ENCODE data around the gene DPM3.

Gene DPM3

DNA sequence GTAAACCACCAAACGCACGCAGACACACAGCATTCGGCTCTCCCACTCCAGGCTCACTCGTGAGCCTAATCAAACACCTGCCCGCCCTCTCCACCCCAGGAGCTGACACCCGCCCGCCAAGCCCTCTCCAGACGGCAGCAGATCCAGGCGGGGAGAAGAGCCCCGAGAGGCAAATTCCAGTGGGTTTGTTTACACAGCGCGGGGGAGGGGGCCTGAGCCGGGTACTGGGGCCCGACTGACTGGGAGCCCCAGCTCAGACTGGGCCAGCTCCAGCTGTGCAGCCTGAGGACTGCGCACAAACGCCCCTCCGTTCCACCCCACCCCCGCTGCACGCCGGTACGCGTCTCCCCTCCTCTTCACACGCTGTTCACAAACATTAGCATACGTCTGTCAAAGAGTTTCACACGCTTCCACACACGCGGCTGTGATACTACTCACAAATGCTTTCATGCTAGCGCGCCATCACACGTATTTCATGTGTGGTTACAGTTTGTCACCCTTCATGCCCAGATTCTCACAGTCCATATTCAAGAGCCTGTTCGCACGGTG, 13.7 kb downstream of the DPM3 start:
- no peak overlapping the region for H3K4me3 ChIP-seq (ENCODE audit: low read depth, low read length)
- DNase-seq (ENCODE audit: low read depth), result no peak
- TF ChIP-seq, protein P1, sequence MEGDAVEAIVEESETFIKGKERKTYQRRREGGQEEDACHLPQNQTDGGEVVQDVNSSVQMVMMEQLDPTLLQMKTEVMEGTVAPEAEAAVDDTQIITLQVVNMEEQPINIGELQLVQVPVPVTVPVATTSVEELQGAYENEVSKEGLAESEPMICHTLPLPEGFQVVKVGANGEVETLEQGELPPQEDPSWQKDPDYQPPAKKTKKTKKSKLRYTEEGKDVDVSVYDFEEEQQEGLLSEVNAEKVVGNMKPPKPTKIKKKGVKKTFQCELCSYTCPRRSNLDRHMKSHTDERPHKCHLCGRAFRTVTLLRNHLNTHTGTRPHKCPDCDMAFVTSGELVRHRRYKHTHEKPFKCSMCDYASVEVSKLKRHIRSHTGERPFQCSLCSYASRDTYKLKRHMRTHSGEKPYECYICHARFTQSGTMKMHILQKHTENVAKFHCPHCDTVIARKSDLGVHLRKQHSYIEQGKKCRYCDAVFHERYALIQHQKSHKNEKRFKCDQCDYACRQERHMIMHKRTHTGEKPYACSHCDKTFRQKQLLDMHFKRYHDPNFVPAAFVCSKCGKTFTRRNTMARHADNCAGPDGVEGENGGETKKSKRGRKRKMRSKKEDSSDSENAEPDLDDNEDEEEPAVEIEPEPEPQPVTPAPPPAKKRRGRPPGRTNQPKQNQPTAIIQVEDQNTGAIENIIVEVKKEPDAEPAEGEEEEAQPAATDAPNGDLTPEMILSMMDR (IDR thresholded peaks at IDR 0.05; ENCODE audit: low read depth, low read length), result no peak
- TF ChIP-seq, protein P2, sequence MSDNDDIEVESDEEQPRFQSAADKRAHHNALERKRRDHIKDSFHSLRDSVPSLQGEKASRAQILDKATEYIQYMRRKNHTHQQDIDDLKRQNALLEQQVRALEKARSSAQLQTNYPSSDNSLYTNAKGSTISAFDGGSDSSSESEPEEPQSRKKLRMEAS (IDR thresholded peaks at IDR 0.05; ENCODE audit: low read depth, low read length), result no peak
- TF ChIP-seq POLR2A (IDR thresholded peaks at IDR 0.05; ENCODE audit: extremely low read depth, insufficient read length), result no peak
- TF ChIP-seq MYC (IDR thresholded peaks at IDR 0.05; ENCODE audit: low read depth, low read length), result no peak

DNA sequence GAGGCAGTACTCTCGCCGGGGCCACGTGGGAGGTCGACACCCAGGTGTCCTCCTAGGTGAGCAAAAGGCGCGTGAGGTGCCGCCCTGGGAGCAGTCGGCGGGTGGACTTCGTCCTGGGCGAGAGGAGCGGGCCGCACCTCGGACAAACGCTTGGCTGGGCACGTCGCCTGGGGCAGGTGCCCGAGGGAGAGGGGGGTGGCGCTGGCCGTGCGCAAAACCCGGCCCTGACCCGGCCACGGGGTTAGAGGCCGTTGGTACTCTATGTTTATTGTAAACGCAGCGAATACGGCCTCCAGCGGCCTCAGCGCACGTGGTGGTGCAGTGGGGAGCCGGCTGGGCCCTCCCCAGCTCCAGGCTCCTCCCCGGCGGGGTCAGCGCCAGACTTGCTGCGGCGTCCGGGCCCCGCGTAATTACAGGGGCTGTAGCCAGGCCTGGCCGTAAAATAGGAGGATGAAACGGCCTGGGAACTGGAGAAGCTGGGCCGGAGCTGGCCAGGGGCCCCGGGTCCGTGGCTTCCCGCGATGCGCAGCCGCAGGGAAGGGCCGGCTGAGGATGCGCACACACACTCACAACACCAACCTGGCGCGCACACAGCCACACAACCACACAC, 14.3 kb downstream of the DPM3 start:
- TF ChIP-seq POLR2A (IDR thresholded peaks at IDR 0.05; ENCODE audit: extremely low read depth, insufficient read length) (no peak), MYC (IDR thresholded peaks at IDR 0.05; ENCODE audit: low read depth, low read length) (no peak)
- TF ChIP-seq, protein P2 (IDR thresholded peaks at IDR 0.05; ENCODE audit: low read depth, low read length), result no peak
- H3K4me3 ChIP-seq (ENCODE audit: low read depth, low read length), result no peak overlapping the region
- DNase-seq (ENCODE audit: low read depth), result no peak

DNA sequence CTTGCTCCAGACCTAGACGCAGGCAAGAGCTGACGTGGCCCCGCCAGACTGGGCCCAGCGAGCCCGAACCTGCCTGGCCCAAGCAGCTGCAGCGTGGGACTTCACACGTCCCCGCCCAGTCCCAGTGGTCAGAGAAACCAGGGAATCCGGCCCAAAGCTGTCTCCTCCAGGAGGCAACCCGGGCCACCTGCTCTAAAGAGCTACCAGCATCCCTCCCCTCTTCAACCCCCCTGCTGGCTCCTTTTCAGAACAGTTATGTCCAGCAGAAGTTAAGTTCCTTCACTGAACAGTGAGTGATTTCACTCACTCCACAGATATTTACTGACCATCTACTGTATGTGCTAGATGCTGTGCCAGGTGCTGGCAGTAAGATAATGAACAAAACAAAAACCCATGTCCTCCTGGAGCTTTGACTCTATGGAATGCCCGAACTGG, 14.8 kb downstream of the DPM3 start:
- TF ChIP-seq POLR2A (IDR thresholded peaks at IDR 0.05; ENCODE audit: extremely low read depth, insufficient read length), result no peak
- TF ChIP-seq, protein P1 (IDR thresholded peaks at IDR 0.05; ENCODE audit: low read depth, low read length), result no peak
- TF ChIP-seq, protein P2 (IDR thresholded peaks at IDR 0.05; ENCODE audit: low read depth, low read length), result no peak
- TF ChIP-seq MYC (IDR thresholded peaks at IDR 0.05; ENCODE audit: low read depth, low read length), result no peak
- H3K4me3 ChIP-seq (ENCODE audit: low read depth, low read length), result no peak overlapping the region
- DNase-seq (ENCODE audit: low read depth), result no peak

DNA sequence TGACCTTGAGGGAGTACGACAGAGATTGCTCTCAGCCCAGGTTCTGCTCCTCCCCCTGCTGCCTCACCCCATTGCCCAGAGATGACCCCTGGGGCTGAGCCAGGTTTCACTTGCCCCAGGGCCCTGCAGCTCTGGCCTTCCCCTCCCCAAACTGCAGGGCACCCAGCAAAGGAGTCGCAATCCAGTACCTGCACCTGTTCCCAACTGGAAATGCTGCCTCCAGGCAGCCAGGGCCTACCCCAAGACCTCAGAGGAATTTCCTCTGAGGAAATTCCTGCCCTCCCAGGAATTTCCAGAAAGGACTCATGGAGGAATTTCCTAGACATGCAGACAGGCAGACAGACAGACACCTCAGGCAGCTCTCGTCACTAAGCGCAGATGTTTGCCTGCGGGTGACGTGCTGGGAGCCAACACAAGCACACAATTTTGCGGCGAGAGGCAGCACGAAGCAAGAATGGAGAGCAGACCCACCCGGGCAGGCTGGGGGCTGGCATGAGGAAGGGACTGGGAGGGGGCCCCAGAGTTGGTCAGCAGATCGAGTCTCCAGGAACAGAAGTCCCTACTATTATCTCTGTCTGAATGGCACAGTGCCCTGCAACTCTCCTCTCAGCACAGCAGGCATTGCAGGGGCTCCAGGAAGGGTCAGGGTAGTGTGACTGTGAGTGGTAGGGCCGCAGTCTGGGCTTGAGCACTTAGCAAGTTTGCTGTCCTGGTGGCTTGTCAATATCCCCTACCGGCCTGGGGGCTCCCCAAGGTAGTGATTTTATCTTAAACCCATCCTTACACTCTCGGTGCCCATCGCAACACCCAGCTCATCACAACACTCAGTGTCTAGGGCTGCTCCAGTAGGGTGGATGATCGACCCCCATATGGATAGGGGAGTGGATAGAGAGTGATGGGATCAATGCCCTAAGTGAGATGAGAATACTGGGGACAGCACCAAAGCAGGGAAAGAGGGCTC, 15.5 kb downstream of the DPM3 start:
- TF ChIP-seq, protein P1 (IDR thresholded peaks at IDR 0.05; ENCODE audit: low read depth, low read length), result no peak
- H3K4me3 ChIP-seq (ENCODE audit: low read depth, low read length), result no peak overlapping the region
- no peak for DNase-seq (ENCODE audit: low read depth)

DNA sequence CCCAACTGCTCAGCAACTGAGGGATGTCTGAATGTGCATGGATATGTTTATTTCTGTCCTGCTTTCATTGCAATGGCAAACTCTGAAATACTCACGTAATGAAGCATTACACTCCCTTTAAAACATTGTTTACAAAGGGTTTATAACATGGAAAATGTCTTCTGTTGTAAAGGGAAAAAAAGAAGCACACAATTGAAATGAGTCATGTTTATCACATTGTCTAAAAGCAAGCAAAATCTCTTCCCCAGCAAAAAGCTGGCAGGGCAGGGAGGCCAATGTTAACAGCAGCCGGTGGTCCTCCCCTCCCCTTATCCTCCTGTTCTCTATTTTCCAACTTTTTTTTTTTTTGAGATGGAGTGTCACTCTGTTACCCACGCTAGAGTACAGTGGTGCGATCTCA, 16.5 kb downstream of the DPM3 start:
- TF ChIP-seq, protein P1 (IDR thresholded peaks at IDR 0.05; ENCODE audit: low read depth, low read length), result no peak
- TF ChIP-seq MYC (IDR thresholded peaks at IDR 0.05; ENCODE audit: low read depth, low read length) (no peak), POLR2A (IDR thresholded peaks at IDR 0.05; ENCODE audit: extremely low read depth, insufficient read length) (no peak)
- TF ChIP-seq, protein P2 (IDR thresholded peaks at IDR 0.05; ENCODE audit: low read depth, low read length), result no peak
- DNase-seq (ENCODE audit: low read depth), result no peak
- no peak overlapping the region for H3K4me3 ChIP-seq (ENCODE audit: low read depth, low read length)

DNA sequence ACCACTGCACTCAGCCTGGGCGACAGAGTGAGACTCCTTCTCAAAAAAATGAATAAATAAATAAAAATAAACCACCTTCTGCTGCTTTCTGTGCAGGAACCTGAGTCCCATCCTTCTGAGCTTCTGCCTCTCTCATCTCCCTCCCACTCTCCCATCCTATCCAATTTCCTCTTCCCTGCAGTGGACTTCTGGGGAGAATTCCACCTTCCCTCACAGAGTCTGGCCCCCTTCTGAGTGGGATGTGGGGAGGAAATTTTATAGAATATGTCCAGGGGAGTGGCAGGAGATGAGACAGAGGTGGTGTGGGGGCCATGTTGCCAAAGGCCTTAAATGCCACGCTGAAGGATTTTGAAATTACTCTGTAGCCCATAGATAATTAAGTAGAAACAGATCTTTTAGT, 18.0 kb downstream of the DPM3 start:
- no peak for DNase-seq (ENCODE audit: low read depth)
- H3K4me3 ChIP-seq (ENCODE audit: low read depth, low read length), result no peak overlapping the region
- TF ChIP-seq POLR2A (IDR thresholded peaks at IDR 0.05; ENCODE audit: extremely low read depth, insufficient read length) (no peak), MYC (IDR thresholded peaks at IDR 0.05; ENCODE audit: low read depth, low read length) (no peak)
- TF ChIP-seq, protein P2 (IDR thresholded peaks at IDR 0.05; ENCODE audit: low read depth, low read length), result no peak
- TF ChIP-seq, protein P1 (IDR thresholded peaks at IDR 0.05; ENCODE audit: low read depth, low read length), result no peak
